ENCODE data around the gene FAM227A.

DNA sequence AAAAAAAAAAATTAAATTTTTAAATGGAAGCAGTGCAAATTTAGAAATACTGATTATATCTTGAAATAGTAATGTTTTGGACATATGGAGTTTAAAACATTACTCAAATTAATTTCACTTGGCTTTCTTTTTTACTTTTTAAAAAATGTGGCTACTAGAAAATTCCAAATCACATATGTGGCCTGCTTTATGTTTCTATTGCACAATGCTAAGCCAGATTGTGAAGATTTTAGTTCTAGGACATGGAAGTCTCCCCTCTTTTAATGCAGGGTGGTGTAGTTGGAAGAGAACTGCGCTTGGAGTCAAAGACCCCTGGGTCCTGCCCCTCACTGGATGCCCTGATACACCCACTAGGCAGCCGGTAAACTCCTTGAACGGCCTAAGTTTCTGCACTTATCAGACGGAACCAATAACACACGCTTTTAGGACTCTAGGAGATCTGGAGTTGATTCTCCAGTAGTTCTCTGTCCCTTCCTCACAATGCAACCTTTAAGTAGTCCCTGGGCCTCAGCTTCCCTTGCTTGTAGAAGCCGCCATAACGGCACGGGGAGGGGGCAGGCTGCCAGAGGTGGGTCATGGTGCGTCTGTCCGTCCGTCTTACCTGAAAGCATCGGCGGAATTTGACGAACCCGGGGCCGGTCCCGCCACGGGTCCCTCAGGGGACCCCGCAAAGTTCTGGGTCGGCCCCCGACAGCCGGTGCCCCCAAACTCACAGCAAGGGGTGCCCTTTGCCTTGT, 505 bp downstream of the FAM227A start:
- no peak for TF ChIP-seq GABPA (IDR thresholded peaks at IDR 0.05 in 1 of 2, conservative IDR thresholded peaks at IDR 0.05 in 1 of 2)
- TF ChIP-seq, protein P1, sequence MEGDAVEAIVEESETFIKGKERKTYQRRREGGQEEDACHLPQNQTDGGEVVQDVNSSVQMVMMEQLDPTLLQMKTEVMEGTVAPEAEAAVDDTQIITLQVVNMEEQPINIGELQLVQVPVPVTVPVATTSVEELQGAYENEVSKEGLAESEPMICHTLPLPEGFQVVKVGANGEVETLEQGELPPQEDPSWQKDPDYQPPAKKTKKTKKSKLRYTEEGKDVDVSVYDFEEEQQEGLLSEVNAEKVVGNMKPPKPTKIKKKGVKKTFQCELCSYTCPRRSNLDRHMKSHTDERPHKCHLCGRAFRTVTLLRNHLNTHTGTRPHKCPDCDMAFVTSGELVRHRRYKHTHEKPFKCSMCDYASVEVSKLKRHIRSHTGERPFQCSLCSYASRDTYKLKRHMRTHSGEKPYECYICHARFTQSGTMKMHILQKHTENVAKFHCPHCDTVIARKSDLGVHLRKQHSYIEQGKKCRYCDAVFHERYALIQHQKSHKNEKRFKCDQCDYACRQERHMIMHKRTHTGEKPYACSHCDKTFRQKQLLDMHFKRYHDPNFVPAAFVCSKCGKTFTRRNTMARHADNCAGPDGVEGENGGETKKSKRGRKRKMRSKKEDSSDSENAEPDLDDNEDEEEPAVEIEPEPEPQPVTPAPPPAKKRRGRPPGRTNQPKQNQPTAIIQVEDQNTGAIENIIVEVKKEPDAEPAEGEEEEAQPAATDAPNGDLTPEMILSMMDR (IDR thresholded peaks at IDR 0.05; ENCODE audit: low read depth, low read length, missing input control), result no peak
- TF ChIP-seq EGR1 (IDR thresholded peaks at IDR 0.05; ENCODE audit: low read depth in 2 of 2), result no peak
- TF ChIP-seq SP1 (IDR thresholded peaks at IDR 0.05), result no peak
- TF ChIP-seq, protein P2, sequence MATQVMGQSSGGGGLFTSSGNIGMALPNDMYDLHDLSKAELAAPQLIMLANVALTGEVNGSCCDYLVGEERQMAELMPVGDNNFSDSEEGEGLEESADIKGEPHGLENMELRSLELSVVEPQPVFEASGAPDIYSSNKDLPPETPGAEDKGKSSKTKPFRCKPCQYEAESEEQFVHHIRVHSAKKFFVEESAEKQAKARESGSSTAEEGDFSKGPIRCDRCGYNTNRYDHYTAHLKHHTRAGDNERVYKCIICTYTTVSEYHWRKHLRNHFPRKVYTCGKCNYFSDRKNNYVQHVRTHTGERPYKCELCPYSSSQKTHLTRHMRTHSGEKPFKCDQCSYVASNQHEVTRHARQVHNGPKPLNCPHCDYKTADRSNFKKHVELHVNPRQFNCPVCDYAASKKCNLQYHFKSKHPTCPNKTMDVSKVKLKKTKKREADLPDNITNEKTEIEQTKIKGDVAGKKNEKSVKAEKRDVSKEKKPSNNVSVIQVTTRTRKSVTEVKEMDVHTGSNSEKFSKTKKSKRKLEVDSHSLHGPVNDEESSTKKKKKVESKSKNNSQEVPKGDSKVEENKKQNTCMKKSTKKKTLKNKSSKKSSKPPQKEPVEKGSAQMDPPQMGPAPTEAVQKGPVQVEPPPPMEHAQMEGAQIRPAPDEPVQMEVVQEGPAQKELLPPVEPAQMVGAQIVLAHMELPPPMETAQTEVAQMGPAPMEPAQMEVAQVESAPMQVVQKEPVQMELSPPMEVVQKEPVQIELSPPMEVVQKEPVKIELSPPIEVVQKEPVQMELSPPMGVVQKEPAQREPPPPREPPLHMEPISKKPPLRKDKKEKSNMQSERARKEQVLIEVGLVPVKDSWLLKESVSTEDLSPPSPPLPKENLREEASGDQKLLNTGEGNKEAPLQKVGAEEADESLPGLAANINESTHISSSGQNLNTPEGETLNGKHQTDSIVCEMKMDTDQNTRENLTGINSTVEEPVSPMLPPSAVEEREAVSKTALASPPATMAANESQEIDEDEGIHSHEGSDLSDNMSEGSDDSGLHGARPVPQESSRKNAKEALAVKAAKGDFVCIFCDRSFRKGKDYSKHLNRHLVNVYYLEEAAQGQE (IDR thresholded peaks at IDR 0.05), result no peak

Measured in liver (tissue), 3 donors.